ENCODE results near the gene ASNSD1. TPM values are rescaled to one million over a fixed set of nuclear protein-coding genes. Genes with fewer than 3 reads are reported as not detected.
A peak's percentile ranks its signal among the peaks of the same experiment; 100 is the strongest.
"Not testable (repeated sequence)": the region's sequence is repeated elsewhere in the genome, so short reads cannot be mapped to it uniquely, and the experiment has no call there.

The ASNSD1 gene
- total RNA-seq, 1 experiment from 2014 or later = 79.4 TPM

DNA sequence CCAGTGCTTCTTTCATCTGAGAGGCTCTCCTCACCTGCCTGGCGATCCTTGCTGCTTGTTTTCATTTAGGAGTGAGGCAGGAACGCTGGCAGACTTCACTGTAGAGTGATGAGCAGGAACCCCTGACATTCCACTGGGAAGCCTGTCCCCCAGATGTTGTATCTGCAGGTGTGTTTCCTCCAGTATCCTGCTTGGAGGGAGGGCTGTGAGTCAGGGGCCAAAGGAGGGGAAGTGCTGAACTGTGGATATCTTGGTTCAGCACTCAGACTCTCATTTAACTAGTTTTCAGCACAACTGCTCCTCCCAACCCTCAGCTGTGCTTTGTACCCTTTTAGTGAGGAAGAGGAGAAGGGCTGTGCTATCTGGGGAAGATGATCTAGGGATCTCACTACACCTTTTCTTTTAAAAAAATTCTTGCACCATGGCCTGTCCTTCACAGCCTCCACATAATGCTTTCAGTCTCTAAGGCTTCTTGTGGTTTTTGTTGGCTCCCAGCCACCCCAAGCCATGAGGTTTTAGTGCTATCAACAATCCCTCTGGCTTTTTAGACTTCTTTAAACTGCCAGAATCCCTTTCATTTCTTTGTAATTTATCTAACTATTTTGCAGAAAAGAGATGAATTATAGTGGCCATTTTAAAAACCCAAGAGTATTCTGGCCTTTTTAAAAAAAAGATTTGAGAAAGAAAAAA, 24.4 kb downstream of the ASNSD1 start:
- peak; percentile 55 for DNase-seq (ENCODE audit: low read depth)

DNA sequence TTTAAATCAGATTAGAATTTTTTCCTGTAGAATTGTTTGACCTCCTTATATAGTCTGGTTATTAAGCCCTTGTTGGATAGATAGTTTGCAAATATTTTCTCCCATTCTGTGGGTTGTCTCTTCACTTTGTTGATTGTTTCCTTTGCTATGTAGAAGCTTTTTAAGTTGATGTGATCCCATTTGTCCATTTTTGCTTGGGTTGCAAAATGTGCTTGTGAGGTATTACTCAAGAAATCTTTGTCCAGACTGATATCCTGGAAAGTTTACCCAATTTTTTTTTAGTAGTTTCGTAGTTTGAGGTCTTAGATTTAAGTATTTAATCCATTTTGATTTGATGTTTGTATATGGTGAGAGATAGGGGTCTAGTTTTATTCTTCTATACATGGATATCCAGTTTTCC, 26.5 kb downstream of the ASNSD1 start:
- not testable (repeated sequence) for DNase-seq (ENCODE audit: low read depth)

DNA sequence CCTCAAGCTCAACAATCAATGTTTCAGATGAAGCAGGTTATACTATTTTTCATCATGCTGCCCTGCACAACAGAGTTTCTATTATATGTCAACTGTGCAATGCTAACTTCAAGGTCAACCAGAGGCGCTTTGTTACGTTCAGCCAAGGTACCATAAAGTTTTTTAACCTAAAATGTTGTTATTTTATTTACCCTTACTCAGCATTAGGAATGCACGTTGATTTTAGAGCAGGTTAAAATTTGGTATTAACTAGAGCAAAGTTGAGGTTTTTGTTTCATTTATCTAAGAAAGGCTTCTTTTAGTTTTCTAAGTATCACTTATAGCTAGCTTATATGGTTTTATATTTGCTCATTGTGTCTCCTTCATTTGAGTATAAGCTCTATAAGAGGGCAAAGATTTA, 35.0 kb downstream of the ASNSD1 start:
- no peak for DNase-seq (ENCODE audit: low read depth)

DNA sequence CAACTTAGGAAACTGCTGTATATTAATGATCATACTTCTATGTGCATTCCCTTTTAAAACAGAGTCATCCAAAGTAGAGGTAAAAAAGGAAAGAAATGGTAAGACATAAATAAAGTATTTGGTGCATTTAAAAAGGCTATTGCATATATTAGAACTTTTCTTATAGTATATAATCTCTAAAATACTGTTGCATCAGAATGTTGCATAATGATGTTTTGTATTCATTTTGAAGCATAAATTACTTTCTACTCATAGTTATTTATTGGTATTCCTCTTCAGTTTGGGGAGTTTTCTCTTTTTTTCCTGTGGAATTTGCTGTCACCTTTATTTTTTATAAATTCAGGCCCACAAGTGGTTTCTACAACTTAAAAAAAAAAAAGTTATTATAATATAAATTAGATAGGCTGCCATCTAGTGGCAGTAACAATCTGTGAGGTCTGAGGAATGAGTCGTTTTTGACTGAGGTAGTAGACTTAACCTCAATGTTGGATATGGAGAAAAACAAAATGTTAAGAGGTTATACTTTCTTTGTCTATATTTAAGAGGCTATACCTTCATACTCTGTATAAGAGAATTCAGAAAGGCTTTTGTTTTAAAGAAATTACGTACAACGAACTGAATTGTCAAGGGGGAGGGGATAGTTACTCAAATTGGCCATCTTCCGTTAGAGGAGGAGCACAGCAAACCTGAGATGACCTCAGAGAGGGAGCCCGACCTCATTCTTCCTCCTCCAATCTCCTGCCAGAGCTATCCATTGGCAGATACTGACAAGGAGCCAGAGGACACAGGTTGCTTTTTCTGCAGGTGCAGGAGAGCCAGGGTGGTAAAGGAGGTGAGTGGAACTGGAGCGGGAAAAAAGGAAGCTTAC, 37.0 kb downstream of the ASNSD1 start:
- peak; percentile 56 for DNase-seq (ENCODE audit: low read depth)

DNA sequence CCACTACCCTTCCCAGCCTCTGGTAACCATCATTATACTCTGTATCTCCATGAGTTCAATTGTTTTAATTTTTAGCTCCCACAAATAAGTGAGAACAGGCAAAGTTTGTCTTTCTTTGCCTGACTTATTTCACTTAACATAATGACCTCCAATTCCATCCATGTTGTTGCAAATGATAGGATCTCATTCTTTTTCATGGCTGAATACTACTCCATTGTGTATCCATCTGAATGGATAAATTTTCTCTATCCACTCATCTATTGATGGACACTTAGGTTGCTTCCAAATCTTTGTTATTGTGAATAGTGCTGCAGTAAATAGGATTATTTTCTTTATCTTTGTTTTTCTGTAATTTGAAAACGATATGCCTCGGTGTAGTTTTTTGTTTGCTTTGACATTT, 39.4 kb downstream of the ASNSD1 start:
- DNase-seq (ENCODE audit: low read depth) = no peak

DNA sequence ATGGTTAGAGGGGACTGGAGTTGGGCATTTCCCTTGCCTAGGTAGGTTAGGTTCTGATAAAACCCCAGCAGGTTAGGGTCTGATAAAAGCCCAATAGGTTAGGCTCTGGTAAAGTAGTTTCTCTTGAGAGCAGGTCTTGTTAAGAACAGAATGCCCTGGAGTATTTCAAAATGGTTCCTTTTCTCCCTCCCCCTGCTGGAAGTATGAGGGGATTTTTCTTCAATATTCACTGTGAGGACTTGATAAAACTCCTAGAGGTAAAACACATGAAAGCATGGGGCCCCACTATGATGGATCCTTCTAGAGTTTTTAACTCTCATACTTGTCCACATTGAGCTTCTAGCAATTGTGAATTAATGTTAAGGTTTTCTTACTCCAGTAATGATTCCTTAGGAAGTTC, 40.8 kb downstream of the ASNSD1 start:
- peak; percentile 20 for DNase-seq (ENCODE audit: low read depth)

DNA sequence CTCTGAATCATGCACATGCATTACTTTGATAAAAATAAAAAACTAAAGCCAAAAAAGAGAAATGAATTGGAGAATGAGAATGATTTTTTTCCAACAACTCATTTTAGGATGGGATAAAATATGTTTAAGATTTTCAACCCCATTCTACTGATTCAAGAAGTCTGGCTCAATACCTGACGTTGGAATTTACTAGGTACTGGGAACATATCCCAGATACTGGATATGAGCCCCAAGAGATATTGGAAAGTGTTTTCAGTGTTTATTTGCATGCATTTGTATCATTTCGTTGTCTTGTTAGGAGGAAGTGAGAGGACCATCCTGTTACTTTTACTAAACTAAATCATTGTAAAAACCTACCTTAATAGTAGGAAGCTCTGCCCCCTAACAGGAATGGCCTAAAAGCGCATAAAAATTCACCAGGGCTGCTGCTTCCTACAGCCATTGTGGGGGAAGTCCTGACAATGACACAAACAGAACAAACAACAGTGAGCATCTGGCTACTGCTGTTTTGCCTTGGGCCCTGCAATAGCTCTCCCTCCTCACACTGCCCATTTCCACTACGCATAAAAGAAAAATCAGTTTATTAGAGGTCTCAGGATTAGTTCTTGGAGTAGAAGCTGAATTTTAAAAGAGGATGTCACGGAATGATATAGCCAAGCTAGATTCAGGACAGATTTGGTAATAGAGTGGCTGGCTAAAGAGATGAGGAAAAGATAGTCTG, 48.4 kb downstream of the ASNSD1 start:
- no peak for DNase-seq (ENCODE audit: low read depth)

DNA sequence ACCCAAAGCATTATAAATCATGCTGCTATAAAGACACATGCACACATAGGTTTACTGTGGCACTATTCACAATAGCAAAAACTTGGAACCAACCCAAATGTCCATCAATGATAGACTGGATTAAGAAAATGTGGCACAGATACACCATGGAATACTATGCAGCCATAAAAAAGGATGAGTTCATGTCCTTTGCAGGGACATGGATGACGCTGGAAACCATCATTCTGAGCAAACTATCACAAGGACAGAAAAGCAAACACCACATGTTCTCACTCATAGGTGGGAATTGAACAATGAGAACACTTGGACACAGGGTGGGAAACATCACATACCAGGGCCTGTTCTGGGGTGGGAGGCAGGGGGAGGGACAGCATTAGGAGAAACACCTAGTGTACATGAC, 56.3 kb downstream of the ASNSD1 start:
- DNase-seq (ENCODE audit: low read depth) = not testable (repeated sequence)

DNA sequence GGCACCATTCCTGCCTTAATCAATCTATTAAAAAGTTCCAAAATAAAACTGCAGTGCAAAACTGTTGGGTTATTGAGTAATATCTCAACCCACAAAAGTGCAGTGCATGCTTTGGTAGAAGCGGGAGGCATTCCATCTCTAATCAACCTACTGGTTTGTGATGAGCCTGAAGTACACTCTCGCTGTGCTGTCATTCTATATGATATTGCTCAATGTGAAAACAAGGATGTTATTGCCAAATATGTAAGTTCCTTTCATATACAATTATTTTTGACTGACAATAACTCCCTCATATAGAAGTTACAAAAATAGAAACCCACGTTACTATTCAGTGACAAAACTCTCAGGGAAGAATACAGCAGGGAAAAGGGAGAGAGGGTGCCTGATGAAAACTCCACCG, 58.3 kb downstream of the ASNSD1 start:
- DNase-seq (ENCODE audit: low read depth) = no peak

Other genes starting within 250 kb of the ASNSD1 start
- gene WDR75, start 220.0 kb upstream of the ASNSD1 start, total RNA-seq (2014; rRNA removed) = 56.5 and 64.1 TPM in 2 replicates
- 7.1 and 7.6 TPM in 2 replicates for gene SLC40A1, start 80.7 kb upstream of the ASNSD1 start, total RNA-seq (2014; rRNA removed)
- 4.5 and 4.6 TPM in 2 replicates for gene ANKAR, start 13.2 kb downstream of the ASNSD1 start, total RNA-seq (2014; rRNA removed)
- gene OSGEPL1, start 101.3 kb downstream of the ASNSD1 start, total RNA-seq (2014; rRNA removed) = 11.4 and 13.3 TPM in 2 replicates
- gene ORMDL1, start 122.9 kb downstream of the ASNSD1 start, total RNA-seq (2014; rRNA removed) = 62.4 and 83.4 TPM in 2 replicates
- 22.2 and 27.9 TPM in 2 replicates for gene PMS1, start 123.0 kb downstream of the ASNSD1 start, total RNA-seq (2014; rRNA removed)